Fibroblast of mammary gland (primary cell): ENCODE results near the gene KPNA6.

Experiments
- DNase-seq: peaks from one replicate; pipeline ENCODE4 v3.0.0-alpha.2; 2010; ENCODE audit warnings: low read depth
- H3K4me3 ChIP-seq: 2 replicates; pipeline ENCODE4 v1.5.1; 2011; ENCODE audit warnings: low read depth, mild to moderate bottlenecking, low read length, moderate library complexity; ENCODE audit not compliant: control insufficient read depth
- TF ChIP-seq, protein P1 (sequence below): conservative IDR thresholded peaks from 2 replicates; pipeline ENCODE4 v1.5.1; 2011; ENCODE audit warnings: low read depth, low read length, inconsistent platforms; ENCODE audit not compliant: control insufficient read depth, insufficient read depth

Gene KPNA6

DNA sequence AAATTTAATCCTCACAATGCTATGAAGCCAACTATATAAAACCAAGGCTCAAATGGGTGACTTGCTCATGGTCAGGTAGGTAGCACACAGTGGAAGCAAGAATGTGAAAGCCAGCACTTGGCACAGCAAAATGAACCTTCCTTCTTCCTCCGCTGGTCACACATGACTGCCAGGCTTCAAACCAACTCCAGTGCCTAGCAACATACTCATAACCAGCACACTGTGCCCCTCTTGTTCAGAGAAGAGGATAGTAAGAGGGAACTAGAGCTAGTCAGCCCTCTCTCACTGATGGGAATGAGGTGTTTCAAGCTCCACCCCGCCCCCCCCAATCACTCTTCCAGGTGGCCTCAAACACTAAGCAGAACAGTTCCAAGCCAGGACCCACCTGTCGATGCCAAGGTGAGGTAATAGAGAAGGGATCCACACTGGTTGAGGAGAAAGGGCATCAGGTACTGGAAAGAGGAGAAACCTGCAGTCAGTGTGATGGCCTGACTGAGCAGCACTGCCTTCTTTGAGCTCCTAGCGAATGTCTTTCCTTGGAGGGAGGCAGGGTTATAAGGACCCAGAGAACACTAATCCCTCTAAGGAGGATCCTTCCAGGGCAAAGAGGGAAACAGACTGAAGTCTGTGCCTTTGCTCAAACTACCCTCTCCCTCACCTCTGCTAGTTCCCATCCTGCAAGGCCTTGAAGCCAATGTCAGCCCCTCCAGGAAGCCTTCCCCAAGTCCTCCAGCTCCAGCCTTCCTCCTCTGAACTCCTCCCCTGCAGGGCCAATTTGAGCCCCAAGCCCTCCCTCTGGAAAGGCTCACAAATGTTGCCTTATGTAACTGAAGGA, 113.1 kb downstream of the KPNA6 start:
- DNase-seq = no peak
- TF ChIP-seq, protein P1, sequence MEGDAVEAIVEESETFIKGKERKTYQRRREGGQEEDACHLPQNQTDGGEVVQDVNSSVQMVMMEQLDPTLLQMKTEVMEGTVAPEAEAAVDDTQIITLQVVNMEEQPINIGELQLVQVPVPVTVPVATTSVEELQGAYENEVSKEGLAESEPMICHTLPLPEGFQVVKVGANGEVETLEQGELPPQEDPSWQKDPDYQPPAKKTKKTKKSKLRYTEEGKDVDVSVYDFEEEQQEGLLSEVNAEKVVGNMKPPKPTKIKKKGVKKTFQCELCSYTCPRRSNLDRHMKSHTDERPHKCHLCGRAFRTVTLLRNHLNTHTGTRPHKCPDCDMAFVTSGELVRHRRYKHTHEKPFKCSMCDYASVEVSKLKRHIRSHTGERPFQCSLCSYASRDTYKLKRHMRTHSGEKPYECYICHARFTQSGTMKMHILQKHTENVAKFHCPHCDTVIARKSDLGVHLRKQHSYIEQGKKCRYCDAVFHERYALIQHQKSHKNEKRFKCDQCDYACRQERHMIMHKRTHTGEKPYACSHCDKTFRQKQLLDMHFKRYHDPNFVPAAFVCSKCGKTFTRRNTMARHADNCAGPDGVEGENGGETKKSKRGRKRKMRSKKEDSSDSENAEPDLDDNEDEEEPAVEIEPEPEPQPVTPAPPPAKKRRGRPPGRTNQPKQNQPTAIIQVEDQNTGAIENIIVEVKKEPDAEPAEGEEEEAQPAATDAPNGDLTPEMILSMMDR = no peak
- H3K4me3 ChIP-seq = peak overlapping the region; percentile 98

- peak overlapping the region; percentile 98 for H3K4me3 ChIP-seq
- TF ChIP-seq, protein P1 = no peak
These were observed 113.7 kb downstream of the KPNA6 start for GRCh38 chr1:32221581-32221979.

DNA sequence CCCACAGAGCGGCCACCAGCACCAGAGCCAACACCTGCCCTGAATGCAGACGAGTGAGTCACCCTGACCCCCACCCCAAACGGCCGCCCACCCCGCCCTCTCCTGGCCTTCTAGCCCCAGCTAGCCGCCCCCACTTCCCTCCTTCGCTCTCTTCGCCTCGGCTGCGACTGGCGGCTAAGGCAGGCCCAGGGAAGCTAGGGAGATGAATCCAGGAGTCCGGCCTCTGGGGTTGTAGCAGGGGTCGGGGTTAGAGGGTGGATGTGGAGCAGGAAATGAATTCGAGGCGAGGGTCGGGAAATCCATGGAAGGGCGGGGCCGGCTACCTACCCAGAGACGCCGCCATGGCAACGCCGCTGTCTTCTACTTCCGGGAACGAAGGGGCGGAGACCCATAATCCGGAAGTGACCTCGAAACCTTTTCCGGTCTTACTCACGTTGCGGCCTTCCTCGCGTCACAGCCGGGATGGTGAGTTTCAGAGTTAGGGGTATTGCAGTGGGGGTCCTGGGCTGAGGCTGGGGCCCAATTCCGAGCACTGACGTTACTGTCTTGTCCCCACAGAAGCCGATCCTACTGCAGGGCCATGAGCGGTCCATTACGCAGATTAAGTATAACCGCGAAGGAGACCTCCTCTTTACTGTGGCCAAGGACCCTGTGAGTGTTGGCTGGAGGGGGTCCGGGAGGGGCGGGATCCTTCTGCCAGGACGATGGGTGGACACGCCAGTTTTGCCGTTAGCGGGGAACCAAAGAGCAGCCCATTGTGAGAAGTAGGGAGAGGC, 114.3 kb downstream of the KPNA6 start, which contains the start of the genes EIF3I and TMEM234:
Gene EIF3I, plus strand, starts transcription at position 428 of the 776 bp plus-strand sequence. Its CDS starts 35 bp downstream, at position 463.
Gene TMEM234, minus strand, starts transcription at position 374 of the 776 bp plus-strand sequence. Its CDS starts 31 bp downstream, at position 343.
- TF ChIP-seq, protein P1 = no peak
- peak; percentile 88 for DNase-seq
- H3K4me3 ChIP-seq = peak within 1 kb of the TSS; percentile 98

More at GRCh38 chr1:32221581-32221979, 113.7 kb downstream of the KPNA6 start:
- no peak for DNase-seq

DNA sequence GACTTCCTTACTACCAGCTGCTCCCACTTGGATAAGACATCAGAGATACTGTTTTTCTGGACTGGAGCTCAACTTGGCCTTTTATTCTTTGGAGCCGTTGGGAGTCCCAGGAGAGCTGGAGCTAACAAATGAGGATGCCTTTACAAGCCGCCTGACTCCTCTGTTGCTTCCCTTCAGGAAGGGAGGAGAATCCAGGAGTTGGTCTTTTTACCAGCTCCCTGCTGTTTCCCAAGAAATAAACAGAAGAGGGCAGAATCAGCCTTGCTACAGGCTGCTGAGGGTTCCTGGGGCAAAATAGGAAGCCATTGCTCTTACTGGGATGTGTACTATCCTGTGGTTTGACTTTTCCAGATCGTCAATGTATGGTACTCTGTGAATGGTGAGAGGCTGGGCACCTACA, 115.8 kb downstream of the KPNA6 start:
- peak; percentile 51 for DNase-seq
- TF ChIP-seq, protein P1 = peak; percentile 34
- peak overlapping the region; percentile 7 for H3K4me3 ChIP-seq

GRCh38 chr1:32224285-32224684, 116.4 kb downstream of the KPNA6 start:
- H3K4me3 ChIP-seq = no peak overlapping the region
- TF ChIP-seq, protein P1 = no peak
- no peak for DNase-seq
